ENCODE measurements around the gene RAD9B. TPM values are rescaled to one million over a fixed set of nuclear protein-coding genes. Genes with fewer than 3 reads are reported as not detected.

Gene RAD9B
- total and polyA plus RNA-seq, 9 of the 15 experiments (the other 6 are each of a cell fraction or from before 2014, with no cell fraction given), result 0.05 to 0.83 (median 0.32) TPM

GRCh38 chr12:110501752-110502738 is at the start of gene RAD9B, which contains the start of gene VPS29 (continued):
- peak; percentile 99 for TF ChIP-seq ZNF511 (CRISPR knock-in tag; IDR thresholded peaks at IDR 0.05)
- peak; percentile 76; the same call in 1 of the 2 replicates for TF ChIP-seq ZNF197 (CRISPR knock-in tag; IDR thresholded peaks at IDR 0.05; ENCODE audit: low read depth)

GRCh38 chr12:110453569-110454296 is 48.4 kb upstream of the RAD9B start:
- H3K4me2 ChIP-seq (ENCODE audit: insufficient read depth, low read length), result no peak overlapping the region
- no peaks in the 10 kb centered on the region for H4K20me1 ChIP-seq (replicated peaks; ENCODE audit: control insufficient read depth, insufficient read depth, low read length)
- H2AFZ ChIP-seq (ENCODE audit: low read depth, low read length), result no peak overlapping the region
- intact Hi-C loops (cut with micrococcal nuclease) (loop anchor here (5.0 kb wide), 2 partner anchors 374 to 434 kb away; no protein-coding TSS in a partner anchor), in situ Hi-C loops (cut with MboI) (loop anchor here (5.0 kb wide), 1 partner anchor 374 kb away; no protein-coding TSS in a partner anchor)
- CTCF ChIA-PET (ENCODE audit: low intra/inter-chr PET ratio), result interaction anchor here (0.6 kb wide), 1 partner anchor 151 kb away, joined by 4 read pairs; no protein-coding TSS in a partner anchor
- WGBS (ENCODE audit: insufficient coverage, low coverage, missing lambda C conversion rate), result 86% methylated on average over 4 of the region's 4 CpGs
- peaks cover 70% of the 10 kb centered on the region for H3K36me3 ChIP-seq (ENCODE audit: control insufficient read depth, insufficient read depth, low read length)
- DNase-seq (ENCODE audit: extremely low read depth in 1 of 4, low spot score in 3 of 4) (no peak), FAIRE-seq (no peak), ATAC-seq (no peak)
- H3K9ac ChIP-seq (ENCODE audit: insufficient read depth in 1 of 2, low read depth in 2 of 2, low read length in 2 of 2), result no peak overlapping the region
- no peak overlapping the region for H3K27ac ChIP-seq (ENCODE audit: extremely low read depth, low read depth, low read length)
- no peaks in the 10 kb centered on the region for H3K9me1 ChIP-seq (ENCODE audit: control insufficient read depth, insufficient read depth, low read length)
- no peak overlapping the region for H3K4me3 ChIP-seq
- POLR2A ChIA-PET, result no interaction called here
- no peaks in the 10 kb centered on the region for H3K27me3 ChIP-seq (ENCODE audit: control insufficient read depth in 2 of 2, insufficient read depth in 2 of 2, low read length in 2 of 2)
- H3K4me1 ChIP-seq (replicated peaks in 1 of 2; ENCODE audit: control insufficient read depth in 2 of 2, insufficient read depth in 2 of 2, low read length in 2 of 2), result peaks cover 9 to 19% of the 10 kb centered on the region in 2 experiments; a peak in 4 of 5 replicates
- H3K9me3 ChIP-seq (replicated peaks; ENCODE audit: control insufficient read depth, insufficient read depth, low read depth, low read length), result no peaks in the 10 kb centered on the region
- no TSS peak for BruUV-seq (replicated peaks)
- peaks cover 14% of the 10 kb centered on the region for H3K79me2 ChIP-seq (ENCODE audit: control insufficient read depth, insufficient read depth, low read length)
- TF ChIP-seq GMEB1 (CRISPR knock-in tag; IDR thresholded peaks at IDR 0.05), result no peak
- no peak for TF ChIP-seq SRSF1 (IDR thresholded peaks at IDR 0.05; ENCODE audit: low read depth, low read length)
- no peak for TF ChIP-seq ID3 (CRISPR knock-in tag; IDR thresholded peaks at IDR 0.05)
- no peak for TF ChIP-seq ID3 (tag; IDR thresholded peaks at IDR 0.05)
- no peak for TF ChIP-seq SIN3A (IDR thresholded peaks at IDR 0.05; ENCODE audit: borderline replicate concordance in 2 of 2, control insufficient read depth in 1 of 2, low read depth in 2 of 2, low read length in 2 of 2)
- TF ChIP-seq UBTF (IDR thresholded peaks at IDR 0.05; ENCODE audit: borderline replicate concordance in 1 of 2, low read depth in 2 of 2, low read length in 2 of 2), result no peak

Data from K562 (cell line).